HG03097 (cell line): ENCODE measurements around the gene EYA2.

ENCODE experiments used
- ATAC-seq: cut with Tn5 transposase; IDR thresholded peaks from one replicate; pipeline ENCODE4 v1.9.1; 2021; ENCODE audit not compliant: unreplicated experiment, low FRiP score

EYA2 gene

DNA sequence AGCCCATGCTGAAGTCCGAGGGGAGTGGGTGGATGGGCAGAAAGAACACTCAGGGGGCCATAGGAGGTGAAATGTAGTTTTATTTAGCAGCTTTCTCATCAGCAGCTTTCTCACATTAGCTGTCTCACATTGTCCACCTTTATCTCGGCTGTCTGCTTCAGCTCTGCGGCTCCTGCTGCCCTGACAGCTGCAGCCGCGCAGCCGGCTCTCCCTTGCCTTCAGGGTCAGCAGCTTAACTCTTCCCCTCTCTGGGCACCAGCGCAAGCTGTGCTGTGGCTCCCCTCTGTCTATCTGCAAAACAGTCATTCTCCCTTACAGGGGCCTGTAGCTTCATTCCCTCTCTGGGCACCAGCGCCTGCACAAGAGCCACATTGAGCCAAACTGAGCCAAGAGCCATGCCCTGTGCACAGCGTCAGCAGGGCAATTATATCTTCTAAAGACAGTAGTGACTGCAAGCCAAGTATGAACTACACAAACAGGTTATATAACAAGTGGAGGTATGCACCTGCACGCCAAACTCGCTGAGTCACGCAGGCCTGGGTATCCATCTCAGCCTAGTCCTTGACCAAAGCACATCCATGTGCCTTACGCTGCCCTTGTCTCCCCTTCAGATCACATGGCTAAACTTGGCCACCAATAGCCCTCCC lies 198.8 kb downstream of the EYA2 start:
- no peak for ATAC-seq

DNA sequence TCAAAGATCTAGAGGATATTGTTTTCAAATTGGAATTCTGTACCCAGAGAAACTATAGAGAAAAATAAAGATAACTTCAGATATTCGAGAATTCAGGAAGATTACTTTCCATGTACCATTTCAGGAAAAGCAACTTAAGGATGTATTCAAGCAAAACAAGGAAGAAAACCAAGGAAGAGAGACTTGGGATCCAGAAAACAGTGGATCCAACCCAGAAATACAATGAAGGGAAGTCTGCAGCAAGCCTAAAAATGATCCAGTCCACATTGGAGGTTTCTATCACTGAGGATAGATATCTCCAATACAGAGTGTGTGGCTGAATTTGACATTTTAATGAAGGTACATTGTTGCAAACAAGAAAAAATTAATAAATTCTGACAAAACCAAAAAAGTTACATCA lies 201.0 kb downstream of the EYA2 start:
- ATAC-seq = no peak

DNA sequence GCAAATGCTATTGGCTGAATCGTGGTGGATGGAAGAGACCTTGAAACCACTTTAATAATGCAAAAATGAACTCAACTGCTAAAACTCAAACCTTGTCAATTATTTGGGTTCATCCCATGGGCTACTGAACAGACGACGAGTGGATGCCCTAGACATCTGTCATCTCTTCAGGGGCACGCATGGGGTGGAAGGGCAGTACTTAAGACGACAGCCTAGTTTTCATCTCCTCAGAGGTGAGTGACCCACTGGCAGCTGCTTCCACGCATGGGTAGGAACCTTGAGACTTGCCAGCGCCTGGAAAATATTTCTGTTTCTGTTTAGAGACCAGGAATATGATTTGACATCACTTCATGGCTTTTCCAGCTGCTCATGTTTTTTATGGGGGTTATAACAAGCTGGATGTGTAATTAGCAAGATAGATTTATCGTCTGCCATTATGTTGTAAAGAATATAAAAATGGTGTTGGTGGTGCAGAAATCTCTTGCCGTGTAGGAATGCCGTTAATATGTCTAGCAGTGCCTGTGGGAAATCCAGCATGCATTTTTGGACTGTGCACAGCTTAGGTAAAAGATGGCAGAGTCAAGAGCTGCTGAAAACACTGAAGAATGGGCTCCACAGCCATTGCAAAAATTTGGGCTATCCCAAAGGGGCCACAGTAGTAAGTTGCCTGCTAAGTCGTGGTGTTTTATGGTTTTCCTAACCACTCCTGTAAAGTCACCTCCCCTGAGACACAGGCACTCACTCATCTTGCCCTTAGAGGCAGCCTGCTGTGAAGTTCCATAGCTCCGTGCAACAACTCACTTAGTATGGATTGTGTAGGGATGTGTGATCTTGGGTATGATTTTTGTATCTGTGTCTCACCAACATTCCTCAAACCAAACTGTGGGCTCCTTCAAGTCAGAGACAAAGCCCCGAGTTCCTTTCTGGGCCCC lies 203.3 kb downstream of the EYA2 start:
- ATAC-seq = no peak

DNA sequence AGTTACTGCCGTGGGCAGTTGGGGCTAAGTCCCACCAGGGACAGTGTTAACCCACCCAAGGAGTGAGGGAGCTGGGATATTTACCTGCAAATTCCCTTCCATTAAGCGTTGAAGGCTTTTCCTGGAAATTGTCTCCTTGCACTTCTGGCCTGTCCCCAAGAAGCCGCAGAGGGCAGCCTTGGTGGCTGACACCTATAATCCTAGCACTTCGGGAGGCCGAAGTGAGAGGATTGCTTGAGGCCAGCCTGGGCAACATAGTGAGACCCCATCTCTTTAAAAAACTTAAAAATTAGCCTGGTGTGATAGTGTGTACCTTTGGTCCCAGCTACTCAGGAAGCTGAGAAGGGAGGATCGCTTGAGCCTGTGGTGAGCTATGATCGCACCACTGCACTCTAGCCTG lies 204.4 kb downstream of the EYA2 start:
- ATAC-seq = no peak

DNA sequence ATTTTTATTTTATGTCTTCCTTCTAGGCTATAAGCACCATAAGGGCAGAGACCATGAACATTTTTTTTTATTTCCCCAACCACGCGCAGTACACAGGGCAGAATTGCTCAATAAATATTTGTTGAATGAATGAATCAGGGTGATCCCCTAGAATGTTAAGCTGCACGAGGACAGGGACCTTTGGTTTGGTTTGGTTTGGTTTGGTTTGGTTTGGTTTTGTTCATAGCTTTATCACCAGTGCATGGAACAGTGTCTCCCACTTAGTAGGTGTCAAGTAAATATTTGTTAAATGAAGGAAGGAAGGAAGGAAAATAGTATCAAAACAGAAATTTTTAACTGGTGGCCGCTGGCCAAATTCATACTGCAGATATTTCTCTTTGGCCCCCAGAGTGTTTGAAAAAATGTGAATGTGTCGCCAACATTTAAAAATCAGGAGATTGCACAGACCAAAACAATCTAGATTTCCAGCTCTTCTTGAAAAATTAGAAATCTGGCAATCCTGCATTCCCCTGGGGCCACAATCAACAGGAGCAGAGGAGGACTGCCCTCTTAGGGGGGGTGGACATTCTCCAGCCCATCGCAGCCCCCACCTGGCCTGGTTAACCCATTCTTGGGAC lies 205.3 kb downstream of the EYA2 start:
- no peak for ATAC-seq

DNA sequence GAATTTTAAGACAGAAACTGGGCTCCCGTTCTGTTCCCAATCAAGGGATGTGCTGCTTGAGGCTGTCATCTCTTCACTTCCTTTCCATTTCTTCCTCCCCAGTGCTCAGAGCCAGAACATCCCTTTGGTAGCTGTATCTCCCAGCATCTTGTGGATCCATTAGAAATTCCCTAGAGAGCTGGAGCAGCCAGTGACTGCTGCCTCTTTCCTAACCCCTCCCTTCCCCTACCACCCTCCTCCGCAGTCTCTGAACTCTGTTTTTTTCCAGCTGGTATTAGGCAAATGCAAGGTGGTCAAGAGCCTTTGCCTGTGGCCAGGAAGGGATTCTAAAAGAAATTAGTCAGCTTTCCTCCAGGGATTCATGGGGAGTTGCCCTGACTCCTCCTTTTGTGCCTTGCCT lies 208.0 kb downstream of the EYA2 start:
- ATAC-seq = no peak

DNA sequence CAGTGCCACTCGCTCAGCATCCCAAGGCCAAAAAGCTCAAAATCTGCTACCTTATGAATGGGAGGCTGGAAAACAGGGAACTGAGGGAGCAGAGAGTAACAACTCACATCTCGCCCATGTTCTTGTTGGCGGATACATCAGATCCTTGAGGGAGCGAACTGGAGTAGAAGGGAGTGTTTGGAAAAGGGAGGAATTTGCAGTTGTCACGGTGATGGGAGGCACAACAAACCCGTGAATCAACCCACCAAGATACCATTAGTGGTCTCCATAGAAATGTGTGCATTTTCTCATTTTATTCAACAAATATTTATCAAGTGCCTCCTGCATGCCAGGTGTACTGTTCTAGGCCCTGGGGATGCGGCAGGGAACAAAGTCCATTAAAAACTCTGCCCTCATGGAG lies 212.1 kb downstream of the EYA2 start:
- no peak for ATAC-seq

DNA sequence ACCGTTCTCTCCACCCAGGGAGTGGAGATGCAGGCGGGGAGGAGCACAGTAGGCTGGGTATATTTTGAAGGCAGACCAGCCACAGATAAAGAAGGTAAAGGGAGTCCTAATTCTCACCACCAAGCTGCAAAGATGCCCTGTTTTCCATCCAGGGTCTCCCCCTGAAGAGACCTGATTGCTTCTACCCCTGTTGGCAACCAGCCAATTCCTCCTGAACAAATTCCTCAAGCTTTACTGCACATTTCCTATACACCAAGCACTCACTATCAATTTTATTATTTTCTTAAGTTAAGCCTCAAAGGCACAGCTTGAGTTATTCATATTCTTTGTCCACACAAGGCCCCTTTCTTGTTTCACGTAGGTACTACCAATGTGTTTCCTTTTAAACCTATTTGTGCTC lies 214.4 kb downstream of the EYA2 start:
- ATAC-seq = no peak

DNA sequence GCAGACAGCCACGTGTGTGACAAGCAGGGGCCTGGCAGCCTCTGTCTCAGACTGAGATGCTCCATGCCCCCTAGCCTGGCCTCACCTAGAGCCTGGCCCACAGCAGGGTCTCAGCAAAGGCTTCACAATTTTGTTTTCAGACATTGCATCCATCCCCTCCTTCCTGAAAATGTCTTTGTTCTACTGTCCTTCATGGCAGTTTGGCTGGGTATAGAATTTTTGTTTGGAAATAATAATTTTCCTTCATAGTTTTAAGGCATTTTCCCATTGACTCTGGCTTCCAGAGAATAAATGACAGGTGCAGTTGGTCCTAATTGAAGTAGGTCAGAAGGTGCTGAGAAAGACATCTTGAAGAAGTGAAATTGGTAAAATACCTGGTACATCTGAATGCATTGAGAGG lies 216.2 kb downstream of the EYA2 start:
- no peak for ATAC-seq

DNA sequence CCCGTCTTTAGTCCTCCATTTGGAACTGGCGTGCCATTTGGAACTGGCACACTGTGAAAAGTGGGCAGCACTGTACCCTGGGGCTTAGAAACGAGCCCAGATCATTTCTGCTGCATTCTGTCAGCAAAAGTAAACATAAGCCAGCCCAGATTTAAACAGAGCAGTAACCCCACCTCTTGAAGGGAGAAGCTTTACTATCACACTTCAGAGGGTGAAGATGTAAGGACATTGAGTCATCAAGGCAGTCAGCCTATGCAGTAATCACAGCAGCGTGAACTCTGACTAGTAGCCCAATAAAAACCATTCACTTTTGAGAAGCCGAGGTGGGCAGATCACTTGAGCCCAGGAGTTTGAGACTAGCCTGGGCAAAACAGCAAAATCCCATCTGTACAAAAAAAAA lies 216.9 kb downstream of the EYA2 start:
- no peak for ATAC-seq

DNA sequence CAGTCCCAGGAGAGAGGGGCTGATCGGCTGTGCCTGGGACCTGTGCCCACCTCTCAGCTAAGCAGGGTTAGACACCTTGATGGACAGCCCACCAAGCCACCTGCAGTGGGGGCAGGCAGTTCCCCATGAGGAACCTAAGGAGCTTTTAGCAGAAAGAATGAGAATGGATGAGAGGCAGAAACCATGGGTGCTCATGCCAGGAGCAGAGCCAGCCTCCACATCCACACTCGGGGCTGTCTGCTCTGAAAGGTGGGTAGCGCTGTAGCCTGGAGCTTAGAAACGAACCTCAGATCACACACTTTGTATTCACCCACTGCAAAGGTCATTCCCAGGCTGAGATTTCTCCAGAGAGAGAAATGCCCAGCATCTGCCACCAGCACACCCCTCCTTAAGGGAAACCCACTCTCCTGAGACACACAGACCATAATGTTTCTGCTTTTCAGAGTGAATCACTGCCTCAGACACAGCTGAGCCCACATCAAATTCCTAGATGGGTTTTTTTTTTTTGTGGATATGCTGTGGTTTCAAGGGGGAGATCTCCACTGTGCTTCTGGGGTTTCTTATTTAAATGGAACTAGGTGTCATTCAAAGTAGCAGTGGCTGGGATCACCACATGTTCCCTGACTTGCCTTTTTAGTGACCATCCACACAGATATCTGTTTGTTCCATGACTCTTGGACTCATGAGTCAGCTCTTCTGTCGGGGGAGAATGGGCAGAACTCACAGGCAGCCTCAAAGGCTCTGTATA lies 218.9 kb downstream of the EYA2 start:
- ATAC-seq = no peak

DNA sequence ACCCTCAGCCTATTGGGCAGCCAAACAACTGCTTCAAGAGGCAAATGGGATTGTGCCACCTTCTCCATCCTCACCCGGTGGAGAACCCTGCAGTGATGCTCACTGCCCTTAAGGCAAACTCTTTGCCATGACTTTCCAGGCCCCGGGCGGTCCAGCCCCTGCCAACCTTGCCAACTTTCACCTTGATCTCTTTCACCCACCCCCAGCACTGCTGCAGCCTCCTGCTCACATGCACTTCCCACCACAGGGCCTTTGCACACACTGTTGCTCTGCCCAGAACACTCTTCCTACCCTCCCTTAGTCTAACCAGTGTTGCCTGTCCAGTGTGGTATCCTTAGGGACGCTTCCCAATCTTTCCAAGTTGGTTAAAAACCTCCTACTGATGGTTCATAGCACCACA lies 221.1 kb downstream of the EYA2 start:
- ATAC-seq = no peak

DNA sequence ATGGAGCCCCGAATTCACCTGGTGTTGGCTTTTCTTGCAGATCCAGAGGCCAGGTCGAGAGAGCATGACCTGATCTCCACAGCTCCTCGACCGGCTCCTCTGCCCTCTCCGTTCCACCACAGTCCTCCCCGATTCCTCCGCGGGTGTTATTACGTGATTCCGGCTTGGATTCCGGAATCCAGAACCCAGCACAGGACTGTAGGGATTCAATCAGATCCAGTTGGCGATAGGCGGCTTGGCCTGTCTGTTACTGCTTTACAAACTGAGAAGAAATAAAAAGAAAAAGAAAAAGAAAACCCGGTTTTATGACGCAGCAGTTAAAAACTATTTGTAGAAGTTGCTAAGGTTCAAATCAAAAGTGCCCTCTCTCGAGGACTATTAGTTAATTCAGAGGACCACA lies 222.7 kb downstream of the EYA2 start:
- no peak for ATAC-seq

DNA sequence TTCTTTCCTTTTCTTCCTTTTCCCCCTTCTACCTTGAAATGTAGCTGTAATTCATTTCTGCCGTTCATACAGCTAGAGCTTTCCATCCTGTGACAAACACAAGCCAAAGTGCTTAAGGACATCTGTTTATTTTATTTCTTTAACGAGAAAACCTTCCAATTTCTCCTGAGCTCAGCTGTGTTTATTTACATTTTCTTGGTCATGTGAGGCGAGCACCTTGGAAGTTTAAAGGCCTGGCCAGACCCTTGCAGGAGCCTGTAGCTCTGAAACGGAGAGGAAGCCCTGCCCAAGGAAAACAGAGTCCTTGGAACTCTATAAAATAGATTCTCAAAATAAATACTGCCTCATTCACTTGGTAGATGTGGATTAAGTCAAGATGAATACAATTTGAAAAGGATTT lies 223.1 kb downstream of the EYA2 start:
- ATAC-seq = no peak

DNA sequence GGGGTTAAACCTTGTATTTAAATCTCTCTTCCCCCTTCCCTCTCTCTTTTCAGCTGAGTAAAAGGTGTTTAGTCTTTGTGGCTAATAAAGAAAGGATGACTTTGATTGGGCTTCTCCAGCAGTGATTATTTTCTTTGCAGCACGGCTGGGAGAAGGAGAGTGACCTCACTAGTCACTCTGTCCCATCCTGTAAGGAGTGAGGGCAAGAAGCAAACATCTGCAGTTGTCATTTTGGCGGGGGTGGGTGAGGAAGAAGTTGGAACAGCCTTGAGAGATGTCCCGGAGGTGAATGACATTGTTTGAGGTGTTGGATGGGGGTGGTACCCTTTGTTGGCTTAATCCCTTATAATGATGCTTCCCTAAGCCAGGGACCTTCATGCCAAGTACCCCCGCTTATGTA lies 223.6 kb downstream of the EYA2 start:
- ATAC-seq = no peak

DNA sequence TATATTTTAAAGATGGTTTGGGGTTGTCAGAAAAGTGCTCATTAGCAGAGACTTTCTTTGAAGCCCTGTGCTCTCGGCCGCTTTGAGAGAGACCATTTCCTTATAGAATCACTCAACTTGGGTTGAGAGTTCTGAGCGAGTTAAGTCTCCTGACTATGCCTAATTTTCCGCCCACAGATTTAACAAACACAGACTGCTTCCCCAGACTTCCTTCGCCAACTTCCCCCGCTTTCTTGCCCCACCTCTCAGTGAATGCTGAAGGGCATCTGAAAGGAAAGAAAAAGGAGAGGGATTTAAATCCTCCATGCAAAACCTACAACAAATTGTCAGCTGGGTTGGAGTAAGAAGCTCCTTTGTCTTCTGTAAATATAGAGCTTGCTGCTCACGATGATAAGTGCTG lies 224.0 kb downstream of the EYA2 start:
- ATAC-seq = no peak

DNA sequence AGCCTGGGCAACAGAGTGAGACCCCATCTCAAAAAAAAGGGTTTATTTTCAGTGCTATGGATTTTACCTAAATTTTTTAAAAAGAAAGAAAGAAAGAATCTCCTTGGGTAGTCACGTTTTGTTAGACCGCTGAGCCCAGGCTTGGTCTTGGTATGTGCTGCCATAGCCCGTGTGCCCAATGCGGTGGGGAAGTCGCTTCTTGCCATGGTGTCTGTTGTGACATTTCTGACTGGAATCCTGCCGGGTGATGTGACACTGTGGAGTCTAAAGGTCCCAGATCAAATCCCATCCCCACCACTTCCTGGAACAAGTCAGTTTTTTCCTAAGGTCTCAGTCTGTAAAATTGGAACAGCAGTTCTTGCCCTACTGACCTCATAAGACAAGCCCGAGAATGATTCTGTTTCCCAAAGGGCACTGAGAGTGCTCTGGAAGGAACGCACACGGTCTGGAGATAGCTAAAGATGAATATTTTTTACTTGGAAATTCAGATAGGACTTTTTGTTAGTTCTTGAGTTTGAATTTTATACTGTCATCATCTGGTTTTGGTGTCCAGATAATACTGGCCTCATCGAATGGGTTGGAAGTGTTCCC lies 225.8 kb downstream of the EYA2 start:
- no peak for ATAC-seq

DNA sequence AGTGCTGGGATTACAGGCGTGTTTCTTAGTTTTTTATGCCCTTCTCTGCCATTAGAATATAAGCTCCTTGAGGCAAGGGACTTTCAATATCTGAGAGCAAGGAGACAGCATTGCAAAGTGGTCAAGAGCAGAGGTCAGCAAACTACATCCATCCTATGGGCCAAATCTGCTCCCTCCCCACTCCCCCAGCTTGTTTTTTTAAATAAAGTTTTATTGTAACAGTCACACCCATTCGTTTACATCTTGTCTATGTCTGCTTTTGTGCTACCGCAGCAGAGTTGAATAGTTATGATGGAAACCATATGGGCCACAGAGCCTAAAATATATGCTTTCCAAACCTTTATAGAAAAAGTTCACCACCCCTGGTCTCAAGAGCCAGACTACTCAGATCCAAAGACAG lies 227.9 kb downstream of the EYA2 start:
- ATAC-seq = no peak

DNA sequence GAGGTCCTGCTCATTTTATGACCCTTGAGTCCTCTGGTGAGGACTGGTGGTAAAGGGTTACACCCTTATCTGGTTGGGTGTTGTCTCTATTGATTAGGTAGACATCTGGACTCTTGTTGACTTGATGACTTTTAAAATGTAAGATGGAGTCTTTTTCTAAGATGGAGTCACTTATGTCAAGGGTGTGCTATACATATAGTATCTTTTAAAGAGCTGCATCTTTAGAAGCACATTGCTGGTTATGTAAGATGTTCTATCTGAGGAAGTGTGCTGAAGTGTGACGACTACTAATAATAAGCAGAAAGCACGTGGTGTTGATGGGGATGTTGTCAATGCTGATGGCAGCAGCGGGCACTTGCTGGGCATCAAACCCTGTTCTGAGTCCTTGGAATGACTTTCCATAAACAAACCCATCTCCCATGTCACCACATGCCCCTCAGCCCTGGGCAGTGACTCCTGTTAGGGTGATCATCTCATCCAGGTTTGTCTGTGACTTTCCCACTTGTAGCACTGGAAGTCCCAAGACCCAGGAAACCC lies 229.6 kb downstream of the EYA2 start:
- ATAC-seq = no peak

DNA sequence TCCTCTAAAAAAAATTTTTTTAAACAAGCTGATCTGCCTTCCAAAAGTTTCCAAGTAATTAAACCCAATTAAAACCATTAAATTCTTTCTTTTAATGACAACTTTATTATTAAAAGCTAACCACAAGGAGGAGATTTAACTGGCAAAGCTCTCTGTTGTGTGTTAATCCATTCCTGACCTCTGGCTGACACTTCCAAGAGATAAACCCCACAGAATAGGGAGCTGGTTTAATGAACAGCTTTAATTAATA lies 230.8 kb downstream of the EYA2 start:
- ATAC-seq = no peak
